Measurements from ENCODE around the gene MCM3AP. TPM values are rescaled to one million over a fixed set of nuclear protein-coding genes. Genes with fewer than 3 reads are reported as not detected.

The MCM3AP gene
- polyA plus RNA-seq, 6 donors from 2014 or later = 16.3 to 57.9 (median 38.9) TPM

DNA sequence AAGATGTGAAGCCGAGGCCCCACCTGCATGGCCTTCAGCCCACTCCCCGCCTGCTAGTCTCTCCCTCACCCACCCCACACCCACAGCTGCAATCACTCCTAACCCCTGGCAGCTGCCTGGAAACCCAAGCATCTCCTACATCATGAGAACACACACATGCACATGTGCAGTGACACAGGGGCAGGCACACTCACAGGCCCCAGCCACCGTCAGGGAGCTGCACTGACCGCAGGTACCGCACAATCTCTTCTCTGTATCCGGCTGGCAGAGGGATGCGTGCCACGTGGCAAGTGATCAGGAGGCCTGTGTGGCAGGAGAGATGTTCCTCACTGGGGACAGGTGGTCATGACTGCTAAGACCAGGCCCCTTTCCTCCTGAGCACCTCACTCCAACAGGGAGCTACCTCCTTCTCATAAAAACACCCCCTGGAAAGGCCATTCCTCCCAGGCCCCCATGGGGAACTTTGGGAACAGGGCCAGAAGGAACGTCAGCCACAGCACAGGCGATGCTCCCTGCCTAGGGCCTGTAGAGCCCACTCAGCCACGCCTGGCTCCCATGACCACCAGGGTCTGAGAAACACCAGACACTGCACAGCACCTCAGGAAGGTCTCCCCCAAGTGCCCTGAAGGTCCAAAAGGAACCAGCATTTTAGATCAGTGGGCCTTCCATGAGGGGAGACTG, 62.8 kb downstream of the MCM3AP start:
- Mint-ChIP-seq H3K27ac (peak overlapping the region in 1 of 6 donors; percentile 2), H3K4me1 (peaks cover 23 to 44% (median 25%) of the 10 kb centered on the region in 3 donors), H3K27me3 (no peaks in the 10 kb centered on the region), H3K9me3 (no peaks in the 10 kb centered on the region), H3K36me3 (peaks cover 0 to 13% of the 10 kb centered on the region in 2 donors), H3K4me3 (no peak overlapping the region)
- DNase-seq (no peak), ATAC-seq (ENCODE audit: low read depth in 2 of 2) (no peak)

GRCh38 chr21:46221664-46222435, 63.6 kb downstream of the MCM3AP start:
- no peaks in the 10 kb centered on the region for H3K9me3 Mint-ChIP-seq
- H3K27ac Mint-ChIP-seq = peak overlapping the region in 2 of 6 donors; percentile 2 to 83
- peaks cover 0 to 13% of the 10 kb centered on the region in 2 donors for H3K36me3 Mint-ChIP-seq
- H3K27me3 Mint-ChIP-seq = no peaks in the 10 kb centered on the region
- H3K4me3 Mint-ChIP-seq = peak overlapping the region in 1 of 8 donors; percentile 5
- ATAC-seq (ENCODE audit: low read depth in 2 of 2) = no peak
- DNase-seq = no peak
- peaks cover 16 to 37% (median 17%) of the 10 kb centered on the region in 3 donors for H3K4me1 Mint-ChIP-seq

DNA sequence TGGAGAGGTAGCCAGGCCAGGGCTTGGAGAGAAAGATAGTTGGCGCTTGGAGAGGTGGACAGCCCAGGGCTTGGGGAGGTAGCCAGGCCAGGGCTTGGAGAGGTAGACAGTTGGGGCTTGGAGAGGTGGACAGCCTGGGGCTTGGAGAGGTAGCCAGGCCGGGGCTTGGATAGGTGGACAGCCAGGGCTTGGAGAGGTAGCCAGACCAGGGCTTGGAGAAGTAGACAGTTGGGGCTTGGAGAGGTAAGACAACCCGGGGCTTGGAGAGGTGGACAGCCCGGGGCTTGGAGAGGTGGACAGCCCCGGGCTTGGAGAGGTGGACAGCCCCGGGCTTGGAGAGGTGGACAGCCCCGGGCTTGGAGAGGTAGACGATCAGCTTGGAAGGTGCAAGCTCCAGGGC, 64.6 kb downstream of the MCM3AP start:
- no peak for DNase-seq
- H3K9me3 Mint-ChIP-seq = no peaks in the 10 kb centered on the region
- H3K27me3 Mint-ChIP-seq = no peaks in the 10 kb centered on the region
- peaks cover 9 to 27% (median 19%) of the 10 kb centered on the region in 3 donors for H3K4me1 Mint-ChIP-seq
- ATAC-seq (ENCODE audit: low read depth in 2 of 2) = no peak
- H3K36me3 Mint-ChIP-seq = peaks cover 0 to 13% of the 10 kb centered on the region in 2 donors
- peak overlapping the region in 1 of 8 donors; percentile 29 for H3K4me3 Mint-ChIP-seq
- peak overlapping the region in 1 of 6 donors; percentile 6 for H3K27ac Mint-ChIP-seq

DNA sequence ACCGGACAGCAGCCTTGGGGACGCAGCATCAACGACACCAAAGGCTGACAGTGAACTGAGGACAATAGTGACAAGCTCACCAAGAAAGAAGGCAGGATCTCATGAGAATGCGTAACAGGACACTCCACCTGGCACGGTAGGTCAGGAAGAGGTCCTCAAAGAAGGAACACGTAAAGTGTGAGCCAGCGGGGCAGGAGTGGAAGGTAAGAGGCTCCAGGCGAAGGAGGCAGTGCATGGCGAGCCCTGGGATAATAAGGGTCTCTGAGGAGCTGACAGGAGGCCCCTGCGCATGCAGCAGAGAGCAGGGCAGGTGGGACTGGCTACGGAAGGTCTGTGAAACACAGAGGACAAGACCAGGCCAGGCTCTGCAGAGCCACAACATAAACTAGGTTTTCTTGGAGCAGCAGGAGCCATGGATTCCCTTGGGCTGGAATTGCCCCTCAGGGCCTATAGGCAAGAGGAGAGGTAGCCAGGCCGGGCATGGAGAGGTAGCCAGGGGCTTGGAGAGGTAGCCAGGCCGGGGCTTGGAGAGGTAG, 65.1 kb downstream of the MCM3AP start:
- H3K27me3 Mint-ChIP-seq = no peaks in the 10 kb centered on the region
- H3K4me3 Mint-ChIP-seq = peak overlapping the region in 1 of 8 donors; percentile 74
- H3K9me3 Mint-ChIP-seq = no peaks in the 10 kb centered on the region
- peaks cover 0 to 13% of the 10 kb centered on the region in 2 donors for H3K36me3 Mint-ChIP-seq
- no peak for ATAC-seq (ENCODE audit: low read depth in 2 of 2)
- peaks cover 6 to 22% (median 19%) of the 10 kb centered on the region in 3 donors for H3K4me1 Mint-ChIP-seq
- H3K27ac Mint-ChIP-seq = peak overlapping the region in 2 of 6 donors; percentile 77
- DNase-seq = no peak

- Mint-ChIP-seq H3K9me3 (no peaks in the 10 kb centered on the region), H3K4me1 (peaks cover 6 to 22% (median 19%) of the 10 kb centered on the region in 3 donors), H3K36me3 (peaks cover 0 to 13% of the 10 kb centered on the region in 2 donors), H3K27me3 (no peaks in the 10 kb centered on the region), H3K4me3 (no peak overlapping the region), H3K27ac (peak overlapping the region in 1 of 6 donors; percentile 77)
- DNase-seq = no peak
- ATAC-seq (ENCODE audit: low read depth in 2 of 2) = no peak
Observed at GRCh38 chr21:46219591-46220239, 65.7 kb downstream of the MCM3AP start.

GRCh38 chr21:46218906-46219590, 66.4 kb downstream of the MCM3AP start:
- Mint-ChIP-seq H3K27me3 (no peaks in the 10 kb centered on the region), H3K4me3 (no peak overlapping the region), H3K4me1 (peaks cover 4 to 17% (median 15%) of the 10 kb centered on the region in 3 donors), H3K27ac (peak overlapping the region in 2 of 6 donors; percentile 33 to 71), H3K9me3 (no peaks in the 10 kb centered on the region), H3K36me3 (peaks cover 0 to 13% of the 10 kb centered on the region in 2 donors)
- DNase-seq (no peak), ATAC-seq (ENCODE audit: low read depth in 2 of 2) (no peak)

- no peak overlapping the region for H3K4me3 Mint-ChIP-seq
- peak overlapping the region in 1 of 6 donors; percentile 44 for H3K27ac Mint-ChIP-seq
- no peak for ATAC-seq (ENCODE audit: low read depth in 2 of 2)
- no peaks in the 10 kb centered on the region for H3K9me3 Mint-ChIP-seq
- DNase-seq = no peak
- no peaks in the 10 kb centered on the region for H3K27me3 Mint-ChIP-seq
- peaks cover 4 to 15% (median 15%) of the 10 kb centered on the region in 3 donors for H3K4me1 Mint-ChIP-seq
- H3K36me3 Mint-ChIP-seq = peaks cover 0 to 13% of the 10 kb centered on the region in 2 donors
Observed at GRCh38 chr21:46217511-46218196, 67.8 kb downstream of the MCM3AP start.

GRCh38 chr21:46216132-46216747, 69.2 kb downstream of the MCM3AP start:
- Mint-ChIP-seq H3K4me1 (peaks cover 4 to 15% (median 15%) of the 10 kb centered on the region in 3 donors), H3K27ac (no peak overlapping the region), H3K4me3 (no peak overlapping the region), H3K9me3 (no peaks in the 10 kb centered on the region), H3K36me3 (peaks cover 0 to 13% of the 10 kb centered on the region in 2 donors), H3K27me3 (no peaks in the 10 kb centered on the region)
- no peak for DNase-seq
- ATAC-seq (ENCODE audit: low read depth in 2 of 2) = no peak

- peaks cover 0 to 7% of the 10 kb centered on the region in 2 donors for H3K36me3 Mint-ChIP-seq
- ATAC-seq (ENCODE audit: low read depth in 2 of 2) = no peak
- H3K4me1 Mint-ChIP-seq = peaks cover 4 to 12% (median 12%) of the 10 kb centered on the region in 3 donors
- H3K9me3 Mint-ChIP-seq = no peaks in the 10 kb centered on the region
- no peaks in the 10 kb centered on the region for H3K27me3 Mint-ChIP-seq
- H3K27ac Mint-ChIP-seq = no peak overlapping the region
- DNase-seq = no peak
- H3K4me3 Mint-ChIP-seq = no peak overlapping the region
Observed at GRCh38 chr21:46215436-46216131, 69.8 kb downstream of the MCM3AP start.

- no peak for ATAC-seq (ENCODE audit: low read depth in 2 of 2)
- H3K4me1 Mint-ChIP-seq = peaks cover 0 to 6% (median 6%) of the 10 kb centered on the region in 3 donors
- H3K27me3 Mint-ChIP-seq = no peaks in the 10 kb centered on the region
- DNase-seq = no peak
- no peaks in the 10 kb centered on the region for H3K36me3 Mint-ChIP-seq
- no peaks in the 10 kb centered on the region for H3K9me3 Mint-ChIP-seq
- H3K4me3 Mint-ChIP-seq = peak overlapping the region in 1 of 8 donors; percentile 61
- no peak overlapping the region for H3K27ac Mint-ChIP-seq
Observed at GRCh38 chr21:46214478-46215340, 70.7 kb downstream of the MCM3AP start.
